Effector memory CD4-positive, alpha-beta T cell (primary cell): ENCODE measurements around the gene HSDL1.

Experiments used
- DNase-seq, 3 donors: peaks; one replicate each; pipeline ENCODE4 v3.0.0-alpha.2; 2020
- H3K27ac ChIP-seq: 2 replicates; pipeline ENCODE4 v1.7.0; 2013; ENCODE audit warnings: mild to moderate bottlenecking, low read length, moderate library complexity; ENCODE audit not compliant: insufficient read depth, poor library complexity, severe bottlenecking
- H3K27me3 ChIP-seq: replicated peaks from 2 replicates; pipeline ENCODE4 v1.7.0; 2013; ENCODE audit warnings: mild to moderate bottlenecking, low read length; ENCODE audit not compliant: insufficient read depth, control insufficient read depth, poor library complexity, severe bottlenecking
- H3K36me3 ChIP-seq: 2 replicates; pipeline ENCODE4 v1.7.0; 2013; ENCODE audit warnings: mild to moderate bottlenecking, low read length, moderate library complexity; ENCODE audit not compliant: control insufficient read depth, insufficient read depth
- H3K4me1 ChIP-seq: 2 replicates; pipeline ENCODE4 v1.7.0; 2013; ENCODE audit warnings: low read length, mild to moderate bottlenecking; ENCODE audit not compliant: control insufficient read depth, insufficient read depth, poor library complexity, severe bottlenecking
- H3K4me3 ChIP-seq: 2 replicates; pipeline ENCODE4 v1.7.0; 2013; ENCODE audit warnings: low read length, low read depth, mild to moderate bottlenecking; ENCODE audit not compliant: insufficient read depth, poor library complexity, severe bottlenecking
- H3K9me3 ChIP-seq: 2 replicates; pipeline ENCODE4 v1.7.0; 2013; ENCODE audit warnings: mild to moderate bottlenecking, low read length, moderate library complexity; ENCODE audit not compliant: control insufficient read depth

HSDL1 gene

DNA sequence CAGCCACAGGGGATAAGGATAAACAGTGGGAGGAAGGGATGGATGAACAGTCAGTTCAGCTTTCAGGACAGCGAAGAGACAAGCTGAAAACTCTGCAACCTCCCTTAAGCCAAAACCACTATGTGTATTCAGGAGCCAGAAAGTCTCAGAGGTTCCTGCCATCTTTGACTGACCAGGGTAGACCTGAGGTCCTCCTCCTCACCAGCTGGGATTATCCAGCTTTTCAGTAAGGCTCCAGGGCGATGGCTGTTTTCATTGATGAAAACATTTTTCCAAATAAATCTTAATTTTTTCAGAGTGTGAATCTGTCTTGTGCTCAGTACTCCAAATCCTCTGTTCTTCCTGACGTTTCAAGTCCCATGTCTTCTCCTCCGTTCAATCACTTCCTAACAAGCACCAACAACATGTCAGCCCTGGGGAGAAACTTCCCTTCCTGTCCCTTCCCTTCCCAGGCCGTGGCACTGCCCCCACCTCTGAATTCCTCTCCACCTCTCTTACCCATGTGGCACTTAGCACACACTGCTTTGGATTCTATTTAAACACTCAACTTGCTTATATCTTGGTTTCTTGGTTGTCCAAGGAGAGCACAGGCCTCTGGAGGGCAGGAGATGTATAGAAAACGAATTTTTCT lies 5.2 kb downstream of the HSDL1 start:
- no peak for DNase-seq
- H3K36me3 ChIP-seq = no peaks in the 10 kb centered on the region
- no peak overlapping the region for H3K4me3 ChIP-seq
- H3K27ac ChIP-seq = no peak overlapping the region
- no peaks in the 10 kb centered on the region for H3K9me3 ChIP-seq
- peaks cover 4% of the 10 kb centered on the region for H3K4me1 ChIP-seq
- no peaks in the 10 kb centered on the region for H3K27me3 ChIP-seq

DNA sequence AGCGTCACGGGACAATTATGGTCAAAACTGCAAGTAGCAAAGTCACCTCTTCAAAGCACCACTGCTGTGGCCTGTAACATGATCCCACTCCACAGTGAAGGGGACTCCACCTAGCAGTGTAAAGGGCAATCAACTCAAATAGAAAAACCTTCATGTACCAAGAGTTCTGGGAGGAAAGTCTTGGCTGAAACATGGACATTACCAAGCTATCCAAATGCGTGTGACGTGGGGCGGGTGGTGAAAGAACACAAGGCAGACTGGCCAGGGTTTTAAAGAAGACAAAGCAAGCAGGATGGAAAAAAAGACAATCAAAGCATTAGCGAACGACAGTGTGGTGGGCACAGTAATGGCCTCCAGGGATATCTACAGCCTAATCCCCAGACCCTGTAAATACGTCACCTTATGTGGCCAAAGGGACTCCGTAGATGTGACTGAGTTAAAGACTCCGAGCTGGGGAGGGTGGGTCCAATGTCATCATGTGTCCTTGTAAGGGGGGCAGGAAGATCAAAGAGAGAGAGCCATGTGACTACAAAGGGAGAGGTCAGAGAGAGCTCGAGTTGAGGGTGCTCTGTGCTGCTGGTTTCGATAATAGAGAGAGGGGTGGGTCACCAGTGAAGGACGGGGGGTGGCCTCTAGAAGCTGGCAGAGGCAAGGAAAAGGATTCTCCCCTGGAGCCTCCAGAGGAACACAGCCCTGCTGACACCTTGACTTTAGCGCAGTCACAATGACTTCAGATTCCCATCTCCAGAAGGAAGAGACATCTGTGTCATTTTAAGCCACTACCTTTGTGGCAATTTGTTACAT lies 6.0 kb downstream of the HSDL1 start:
- Histone ChIP-seq H3K27ac (no peak overlapping the region), H3K9me3 (no peaks in the 10 kb centered on the region), H3K4me1 (peaks cover 3% of the 10 kb centered on the region), H3K36me3 (no peaks in the 10 kb centered on the region), H3K4me3 (no peak overlapping the region), H3K27me3 (no peaks in the 10 kb centered on the region)
- DNase-seq = no peak

DNA sequence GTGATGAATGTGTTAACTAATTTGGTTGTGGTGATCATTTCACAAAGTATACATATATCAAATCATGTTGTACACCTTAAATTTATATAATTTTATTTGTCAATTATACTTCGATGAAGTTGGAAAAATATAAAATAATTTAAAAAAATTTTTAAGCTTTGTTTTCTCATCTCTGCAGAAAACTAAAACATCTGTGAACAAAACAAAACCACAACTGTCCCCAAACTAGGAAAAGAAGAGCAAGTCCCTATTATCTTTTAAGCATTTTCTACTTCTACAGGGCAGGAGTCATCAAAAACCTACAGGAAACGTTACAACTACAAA lies 6.5 kb downstream of the HSDL1 start:
- H3K27ac ChIP-seq = no peak overlapping the region
- DNase-seq = no peak
- no peaks in the 10 kb centered on the region for H3K9me3 ChIP-seq
- H3K4me1 ChIP-seq = no peaks in the 10 kb centered on the region
- no peak overlapping the region for H3K4me3 ChIP-seq
- H3K27me3 ChIP-seq = no peaks in the 10 kb centered on the region
- H3K36me3 ChIP-seq = no peaks in the 10 kb centered on the region

DNA sequence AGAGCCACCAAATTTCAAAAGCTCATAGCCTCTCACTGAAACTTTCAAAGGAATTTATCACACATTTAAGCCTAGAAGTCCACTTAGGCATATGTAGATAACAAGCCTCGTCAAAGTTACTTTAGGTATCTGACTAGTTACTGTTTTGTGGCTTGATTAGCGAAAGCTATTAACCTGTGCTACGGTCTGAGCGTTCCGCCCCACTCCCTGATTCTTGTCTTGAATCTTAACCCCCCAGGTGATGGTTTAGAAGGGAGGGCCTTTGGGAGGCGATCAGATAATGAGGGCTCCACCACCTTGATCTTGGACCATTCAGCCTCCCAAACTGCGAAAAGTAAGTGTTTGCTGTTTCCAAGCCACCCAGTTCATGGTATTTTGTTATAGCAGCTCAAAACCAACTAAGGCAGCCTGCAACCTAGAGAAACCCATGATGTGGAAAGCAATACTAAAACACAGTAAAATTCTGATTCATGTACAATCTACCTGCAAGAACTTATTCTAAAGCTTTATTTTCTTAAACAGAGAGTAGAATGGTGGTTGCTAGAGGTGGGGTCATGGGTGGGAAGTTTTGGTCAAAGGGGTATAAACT lies 7.1 kb downstream of the HSDL1 start:
- Histone ChIP-seq H3K4me3 (no peak overlapping the region), H3K27ac (no peak overlapping the region), H3K9me3 (no peaks in the 10 kb centered on the region), H3K4me1 (no peaks in the 10 kb centered on the region), H3K36me3 (no peaks in the 10 kb centered on the region), H3K27me3 (no peaks in the 10 kb centered on the region)
- DNase-seq = no peak

DNA sequence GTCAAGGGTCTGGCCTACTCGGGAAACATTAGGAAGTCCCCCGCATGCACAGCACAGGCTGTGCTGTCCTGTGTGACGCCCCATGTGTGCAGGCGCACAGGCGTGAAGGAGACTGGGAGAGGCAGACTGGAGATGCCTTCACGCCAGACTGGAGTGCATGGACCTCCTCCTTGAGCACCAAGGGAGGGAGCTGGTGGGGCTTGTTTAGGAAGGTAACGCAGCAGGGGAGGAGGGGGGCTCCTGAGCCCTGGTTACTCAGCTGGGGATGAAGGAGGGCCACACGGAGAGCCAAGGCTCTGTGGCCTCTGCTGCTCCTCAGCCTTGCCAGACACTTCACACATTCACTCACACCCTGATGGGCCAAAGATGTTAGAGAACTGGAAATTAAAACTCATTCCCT lies 7.7 kb downstream of the HSDL1 start:
- H3K9me3 ChIP-seq = no peaks in the 10 kb centered on the region
- H3K36me3 ChIP-seq = no peaks in the 10 kb centered on the region
- no peak overlapping the region for H3K27ac ChIP-seq
- no peak for DNase-seq
- H3K4me1 ChIP-seq = no peaks in the 10 kb centered on the region
- no peak overlapping the region for H3K4me3 ChIP-seq
- no peaks in the 10 kb centered on the region for H3K27me3 ChIP-seq

DNA sequence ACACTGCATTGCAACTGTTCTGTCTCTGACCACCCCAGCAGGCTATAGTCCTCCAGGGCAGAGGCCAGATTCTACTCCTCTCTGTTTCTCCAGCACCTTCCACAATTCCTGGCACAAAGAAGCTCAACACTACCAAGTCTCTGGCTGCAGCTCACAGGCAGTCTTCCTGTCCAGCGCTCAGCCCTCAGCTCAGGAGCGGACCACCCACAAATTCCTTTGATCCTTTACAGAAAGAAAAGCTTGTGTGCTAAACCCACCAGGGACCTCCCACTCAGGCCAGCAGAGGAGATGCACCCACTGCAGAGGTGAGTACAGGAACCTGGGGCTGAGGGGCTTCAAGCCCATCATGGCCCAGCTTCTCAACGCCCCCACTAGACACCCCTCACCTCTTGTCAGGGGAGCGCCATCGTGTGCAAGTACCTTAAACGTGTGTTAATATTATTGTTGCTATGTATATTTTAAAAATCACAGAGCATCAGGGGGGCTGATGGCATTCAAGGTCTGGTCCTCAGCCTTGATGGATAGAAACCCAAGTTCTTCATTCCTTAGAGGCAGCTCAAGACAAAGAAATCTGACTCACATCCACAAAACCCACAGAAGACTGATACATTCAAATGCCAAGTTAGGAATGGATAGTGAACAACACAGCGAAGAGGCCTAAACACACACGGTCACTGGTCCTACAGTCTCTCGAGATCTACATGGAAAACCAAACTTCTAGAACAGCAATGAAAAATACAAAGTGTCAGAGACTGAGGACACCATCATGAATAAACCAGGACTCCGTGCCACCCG lies 8.4 kb downstream of the HSDL1 start:
- Histone ChIP-seq H3K36me3 (no peaks in the 10 kb centered on the region), H3K4me1 (no peaks in the 10 kb centered on the region), H3K27me3 (no peaks in the 10 kb centered on the region), H3K27ac (no peak overlapping the region), H3K4me3 (no peak overlapping the region), H3K9me3 (no peaks in the 10 kb centered on the region)
- DNase-seq = no peak

DNA sequence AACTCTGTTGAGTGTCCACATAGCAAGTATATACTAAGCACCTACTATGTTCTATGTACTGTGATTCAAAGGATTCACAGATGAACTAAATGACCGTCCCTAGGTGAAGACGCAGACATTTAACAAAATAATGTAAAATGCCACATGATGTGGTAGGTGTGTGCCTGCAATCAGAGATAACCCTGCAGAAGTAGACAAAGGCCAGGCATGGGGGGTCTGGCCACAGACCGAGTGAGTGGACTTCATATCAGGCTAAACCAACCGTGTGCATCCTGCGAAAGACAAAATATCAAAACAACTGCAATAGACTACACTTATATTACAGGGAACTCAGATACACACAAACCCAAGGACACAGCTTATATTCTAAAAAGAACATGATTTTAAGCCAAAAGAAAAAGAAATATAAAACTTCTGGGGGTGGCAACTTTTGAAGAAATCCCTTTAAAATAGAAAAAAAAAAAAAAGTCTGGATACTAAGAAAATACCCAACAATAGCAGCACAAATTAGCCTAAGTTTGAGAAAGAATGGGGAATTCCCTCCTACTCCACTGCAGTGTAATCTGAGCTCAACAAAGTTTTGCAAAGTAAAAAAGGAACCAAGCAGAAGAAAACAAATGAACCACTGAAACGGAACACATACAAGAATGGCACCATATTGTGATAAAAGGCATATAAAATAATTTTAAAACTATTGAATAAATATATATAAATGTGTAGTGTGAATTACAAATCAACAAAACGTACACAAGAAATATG lies 12.3 kb downstream of the HSDL1 start:
- no peaks in the 10 kb centered on the region for H3K9me3 ChIP-seq
- peaks cover 16% of the 10 kb centered on the region for H3K36me3 ChIP-seq
- H3K4me1 ChIP-seq = no peaks in the 10 kb centered on the region
- DNase-seq = no peak
- no peak overlapping the region for H3K27ac ChIP-seq
- no peaks in the 10 kb centered on the region for H3K27me3 ChIP-seq
- no peak overlapping the region for H3K4me3 ChIP-seq

DNA sequence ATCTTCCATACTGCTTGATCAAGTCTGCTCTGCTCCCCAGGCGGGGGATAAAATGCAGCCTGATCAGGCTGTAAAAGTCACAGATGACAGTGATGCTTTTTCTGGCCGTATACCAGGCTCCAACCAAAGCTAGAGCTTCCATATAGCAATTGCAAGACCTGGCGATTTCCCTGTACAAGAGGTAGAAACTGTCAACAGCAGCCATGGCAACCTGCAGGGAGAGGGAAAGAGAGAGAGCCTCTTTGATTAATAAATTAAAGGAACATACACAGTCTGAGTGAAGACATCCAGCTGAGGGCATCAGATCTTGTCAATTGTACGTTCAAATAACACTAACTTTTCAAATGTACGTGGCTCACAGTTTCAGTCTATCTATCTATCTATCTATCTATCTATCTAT lies 13.9 kb downstream of the HSDL1 start:
- H3K4me1 ChIP-seq = no peaks in the 10 kb centered on the region
- no peaks in the 10 kb centered on the region for H3K27me3 ChIP-seq
- H3K4me3 ChIP-seq = no peak overlapping the region
- DNase-seq = no peak
- H3K36me3 ChIP-seq = peaks cover 16% of the 10 kb centered on the region
- H3K9me3 ChIP-seq = no peaks in the 10 kb centered on the region
- H3K27ac ChIP-seq = no peak overlapping the region

DNA sequence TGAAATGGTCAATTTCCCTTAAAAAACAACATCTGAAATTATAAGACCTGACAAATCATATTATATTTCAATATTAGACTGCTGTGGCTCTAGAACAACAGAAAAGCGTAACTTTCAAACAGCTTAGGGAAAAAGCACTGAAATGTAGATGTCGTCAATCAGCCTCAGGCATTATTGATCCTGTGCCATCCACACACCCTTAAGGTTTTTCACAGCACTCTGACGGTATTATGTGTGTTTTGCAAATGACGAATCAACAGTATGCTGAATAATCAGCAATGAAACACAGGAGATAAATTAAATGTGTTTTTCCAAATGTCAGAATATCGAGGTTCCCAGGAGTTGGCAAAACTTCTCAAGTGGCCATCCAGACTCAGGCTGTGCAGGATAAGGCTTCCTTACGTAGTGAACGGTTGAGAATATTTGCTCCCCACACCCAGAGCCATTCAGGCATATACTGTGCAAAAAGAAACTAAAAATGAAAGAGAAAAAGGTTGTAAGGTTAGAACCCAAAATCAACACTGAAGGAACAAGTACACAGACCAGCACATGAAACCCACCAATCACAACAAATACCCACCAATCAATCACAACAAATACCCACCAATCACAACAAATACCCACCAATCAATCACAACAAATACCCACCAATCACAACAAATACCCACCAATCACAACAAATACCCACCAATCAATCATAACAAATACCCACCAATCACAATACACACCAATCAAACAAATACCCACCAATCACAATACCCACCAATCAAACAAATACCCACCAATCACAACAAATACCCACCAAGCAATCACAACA lies 20.5 kb downstream of the HSDL1 start:
- no peaks in the 10 kb centered on the region for H3K27me3 ChIP-seq
- H3K27ac ChIP-seq = no peak overlapping the region
- no peaks in the 10 kb centered on the region for H3K9me3 ChIP-seq
- no peak for DNase-seq
- no peaks in the 10 kb centered on the region for H3K4me1 ChIP-seq
- H3K4me3 ChIP-seq = no peak overlapping the region
- peaks cover 3% of the 10 kb centered on the region for H3K36me3 ChIP-seq
